ENCODE results near the gene SUOX.

DNA sequence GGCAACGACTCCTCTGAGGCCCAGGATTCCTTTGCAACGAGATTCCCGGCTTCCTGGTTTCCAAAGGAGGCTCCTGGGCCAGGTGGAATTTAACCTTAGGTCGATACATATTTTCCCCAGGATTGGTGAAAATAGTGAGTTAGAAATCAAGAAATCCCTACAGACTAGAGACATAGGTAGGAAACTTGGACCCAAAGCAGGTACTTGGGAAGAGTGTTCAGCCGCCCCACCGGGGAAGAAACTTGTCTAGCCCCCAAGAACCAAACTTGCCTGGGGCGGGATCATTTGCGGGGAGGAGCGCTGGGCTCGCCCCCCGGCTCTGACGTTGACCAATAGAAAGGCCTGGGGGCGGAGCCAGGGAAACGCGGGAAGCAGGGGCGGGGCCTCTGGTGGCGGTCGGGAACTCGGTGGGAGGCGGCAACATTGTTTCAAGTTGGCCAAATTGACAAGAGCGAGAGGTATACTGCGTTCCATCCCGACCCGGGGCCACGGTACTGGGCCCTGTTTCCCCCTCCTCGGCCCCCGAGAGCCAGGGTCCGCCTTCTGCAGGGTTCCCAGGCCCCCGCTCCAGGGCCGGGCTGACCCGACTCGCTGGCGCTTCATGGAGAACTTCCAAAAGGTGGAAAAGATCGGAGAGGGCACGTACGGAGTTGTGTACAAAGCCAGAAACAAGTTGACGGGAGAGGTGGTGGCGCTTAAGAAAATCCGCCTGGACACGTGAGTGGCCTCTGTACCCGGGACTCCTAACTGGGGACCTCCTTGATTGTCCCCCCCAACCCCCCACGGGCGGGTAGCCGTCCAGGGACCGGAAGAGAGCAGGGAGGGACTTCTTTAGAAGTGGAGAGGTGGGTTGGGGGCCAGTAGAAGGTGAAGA lies 30.4 kb upstream of the SUOX start, which contains the start of gene CDK2:
- TF ChIP-seq SUZ12 (IDR thresholded peaks at IDR 0.05) (no peak), FOXM1 (IDR thresholded peaks at IDR 0.05; ENCODE audit: borderline replicate concordance) (no peak), TARDBP (IDR thresholded peaks at IDR 0.05) (no peak), ZNF384 (IDR thresholded peaks at IDR 0.05) (no peak)
- TF ChIP-seq, protein P1, sequence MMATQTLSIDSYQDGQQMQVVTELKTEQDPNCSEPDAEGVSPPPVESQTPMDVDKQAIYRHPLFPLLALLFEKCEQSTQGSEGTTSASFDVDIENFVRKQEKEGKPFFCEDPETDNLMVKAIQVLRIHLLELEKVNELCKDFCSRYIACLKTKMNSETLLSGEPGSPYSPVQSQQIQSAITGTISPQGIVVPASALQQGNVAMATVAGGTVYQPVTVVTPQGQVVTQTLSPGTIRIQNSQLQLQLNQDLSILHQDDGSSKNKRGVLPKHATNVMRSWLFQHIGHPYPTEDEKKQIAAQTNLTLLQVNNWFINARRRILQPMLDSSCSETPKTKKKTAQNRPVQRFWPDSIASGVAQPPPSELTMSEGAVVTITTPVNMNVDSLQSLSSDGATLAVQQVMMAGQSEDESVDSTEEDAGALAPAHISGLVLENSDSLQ (IDR thresholded peaks at IDR 0.05), result no peak
